A673 (cell line): ENCODE results near the gene DTL.

Source experiments
- CTCF ChIP-seq: fragments of 300-800, 200-600 bp; sonication (generic); conservative IDR thresholded peaks from 2 replicates; pipeline ENCODE4 v1.5.1; 2017; ENCODE audit warnings: low read depth, mild to moderate bottlenecking, antibody characterized with exemption, low read length, moderate library complexity, mixed read lengths
- EZH2 ChIP-seq: fragments of 200-600 bp; sonication (generic); IDR thresholded peaks from 2 replicates; pipeline ENCODE4 v1.6.1; 2017; ENCODE audit warnings: borderline replicate concordance, low read depth, mild to moderate bottlenecking, mixed read lengths, antibody characterized with exemption, low read length; ENCODE audit not compliant: poor library complexity, severe bottlenecking

DNA sequence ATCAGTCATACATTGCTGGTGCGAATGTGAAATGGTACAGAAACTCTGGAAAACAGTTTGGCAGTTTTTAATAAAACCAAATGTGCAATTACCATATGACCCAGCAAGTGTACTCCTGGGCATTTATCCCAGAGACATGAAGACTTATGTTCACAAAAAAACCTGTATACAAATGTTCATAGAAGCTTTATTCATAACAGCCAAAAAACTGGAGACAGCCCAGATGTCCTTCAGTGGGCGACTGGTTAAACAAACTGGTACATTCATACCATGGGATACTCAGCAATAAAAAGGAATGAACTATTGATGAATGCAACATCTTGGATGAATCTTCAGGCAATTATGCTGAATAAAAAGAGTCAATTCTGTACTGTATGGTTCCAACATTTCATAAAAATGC is 97.8 kb downstream of the DTL start:
- TF ChIP-seq CTCF (no peak), EZH2 (no peak)
